Spleen (tissue), 11 donors: ENCODE results near the gene TIMM50. TPM values are rescaled to one million over a fixed set of nuclear protein-coding genes. Genes with fewer than 3 reads are reported as not detected.

Experiments
- DNase-seq: peaks from one replicate; pipeline ENCODE4 v3.0.0-alpha.2; 2020
- H3K27ac ChIP-seq, 8 donors: fragments of 200-600 bp; sonication (generic) in 7 of 8; 1 replicate in 4 of 8; 2 replicates in 4 of 8; pipeline versions ENCODE4 v1.5.0 to v1.8.0; 2016 to 2021; ENCODE audit warnings: inconsistent platforms in 4 of 8, mild to moderate bottlenecking in 4 of 8, moderate library complexity in 1 of 8
- H3K27me3 ChIP-seq, 7 donors: fragments of 200-600 bp; sonication (generic) in 6 of 7; replicated peaks in 1 of 7; 1 replicate in 4 of 7; 2 replicates in 3 of 7; pipeline versions ENCODE4 v1.5.0 to v1.8.0; 2016 to 2021; ENCODE audit warnings: inconsistent platforms in 3 of 7, mild to moderate bottlenecking in 1 of 7
- H3K36me3 ChIP-seq, 6 donors: fragments of 200-600 bp; sonication (generic) in 5 of 6; 1 replicate in 4 of 6; 2 replicates in 2 of 6; pipeline versions ENCODE4 v1.5.0 to v1.8.0; 2016 to 2021; ENCODE audit warnings: inconsistent platforms in 2 of 6
- H3K4me1 ChIP-seq, 6 donors: fragments of 200-600 bp; sonication (generic) in 5 of 6; 1 replicate in 3 of 6; 2 replicates in 3 of 6; pipeline versions ENCODE4 v1.5.0 to v1.8.0; 2016 to 2021; ENCODE audit warnings: inconsistent platforms in 3 of 6
- H3K4me3 ChIP-seq, 8 donors: fragments of 200-600 bp; sonication (generic) in 7 of 8; 1 replicate in 4 of 8; 2 replicates in 4 of 8; pipeline versions ENCODE4 v1.5.0 to v1.8.0; 2016 to 2021; ENCODE audit warnings: inconsistent platforms in 4 of 8, mild to moderate bottlenecking in 4 of 8, moderate library complexity in 2 of 8
- H3K9me3 ChIP-seq, 8 donors: fragments of 200-600 bp; sonication (generic) in 7 of 8; 1 replicate in 4 of 8; 2 replicates in 4 of 8; pipeline versions ENCODE4 v1.5.0 to v1.8.0; 2016 to 2021; ENCODE audit warnings: inconsistent platforms in 4 of 8
- CTCF ChIP-seq, 11 experiments: fragments of 200-600 bp in 7 of 11; fragments of 450-650 bp in 4 of 11; sonication (generic) in 4 of 11; IDR thresholded peaks in 8 of 11; conservative IDR thresholded peaks in 3 of 11; 1 replicate in 7 of 11; 2 replicates in 4 of 11; pipeline versions ENCODE4 v1.4.0 to v1.8.0; 2016 to 2021; ENCODE audit warnings: antibody characterized with exemption in 11 of 11, inconsistent platforms in 4 of 11, mild to moderate bottlenecking in 1 of 11
- POLR2A ChIP-seq, 3 donors: fragments of 450-650 bp; IDR thresholded peaks; one replicate each; pipeline ENCODE4 v1.5.1; 2017; ENCODE audit warnings: antibody characterized with exemption in 3 of 3, mild to moderate bottlenecking in 1 of 3
- POLR2AphosphoS5 ChIP-seq, 3 donors: sonication (generic); formaldehyde crosslinking; IDR thresholded peaks; one replicate each; pipeline ENCODE4 v1.5.1; 2017; ENCODE audit warnings: antibody characterized with exemption in 3 of 3
- WGBS, 5 donors: extraction: QIAGEN DNeasy Blood & Tissue Kit in 3 of 5; methylation state at CpG; one replicate each; pipeline versions ENCODE4 v1.1.5 to v1.1.7; 2013 to 2018; 5-methylcytosine and 5-hydroxymethylcytosine counted together
- intact Hi-C: fragments of 100-400 bp; cut with DNase I; formaldehyde crosslinking; loops from one replicate; pipeline ENCODE4 v1.15.0; 2023; ENCODE audit warnings: low total_unique reads
- polyA plus RNA-seq, 3 donors: library from polyadenylated mRNA; stranded (reverse); fragments of 200-250 nt; gene quantifications; one replicate each; pipeline ENCODE4 v1.2.1, GENCODE V29; 2013
- total RNA-seq, 7 donors: library from RNA; depleted of rRNA in 3 of 7; stranded (reverse); fragments of >200 nt in 3 of 7; fragmentation: NEBNext Ultra II Directional in 4 of 7; extraction: Animal tissue kit (Norgen Biotek cat#: 25700) in 4 of 7; gene quantifications; one replicate each; pipeline versions ENCODE4 v1.1.0 to v1.2.1, GENCODE V29; 2016 to 2021
- donor health status: healthy with polysubstance abuse.
- donor health status: DM: no; HTN: no; CAD: no; lungs with moderate emphysema.
- donor health status: DM: no; HTN: no; CAD: no.
- donor health status: Bipolar disorder and iron deficiency.
- donor health status: healthy.
- donor health status: DM: no; HTN: no; CAD: no.
- donor health status: DM: yes; HTN: yes; CAD: no.

The TIMM50 gene
- total and polyA plus RNA-seq, 10 donors: 30.3 to 51.5 (median 41.3) TPM

GRCh38 chr19:39516270-39516669 is 35.6 kb downstream of the TIMM50 start:
- peak; percentile 30 for DNase-seq
- H3K9me3 ChIP-seq: no peaks in the 10 kb centered on the region
- peaks cover 11 to 20% (median 17%) of the 10 kb centered on the region in 6 donors for H3K4me1 ChIP-seq
- WGBS, 5 donors: 38 to 46% (median 40%) methylated on average over 6 of the region's 6 CpGs
- no peak overlapping the region for H3K27ac ChIP-seq
- peaks cover 2 to 79% (median 40%) of the 10 kb centered on the region in 7 donors for H3K27me3 ChIP-seq
- peak overlapping the region in 1 of 8 donors; percentile 58 for H3K4me3 ChIP-seq
- intact Hi-C loops: no loop called here
- H3K36me3 ChIP-seq: no peaks in the 10 kb centered on the region
- no peak for TF ChIP-seq POLR2AphosphoS5 (IDR thresholded peaks at IDR 0.05)
- TF ChIP-seq CTCF (IDR thresholded peaks at IDR 0.05 in 8 of 11, conservative IDR thresholded peaks at IDR 0.05 in 3 of 11): no peak
- no peak for TF ChIP-seq POLR2A (IDR thresholded peaks at IDR 0.05)

- no peak overlapping the region for H3K4me3 ChIP-seq
- DNase-seq: peak; percentile 6
Observed at GRCh38 chr19:39517432-39517831, 36.8 kb downstream of the TIMM50 start.

GRCh38 chr19:39518458-39518857 is 37.8 kb downstream of the TIMM50 start:
- H3K4me1 ChIP-seq: peaks cover 11 to 20% (median 17%) of the 10 kb centered on the region in 6 donors
- intact Hi-C loops: no loop called here
- no peaks in the 10 kb centered on the region for H3K36me3 ChIP-seq
- no peak overlapping the region for H3K27ac ChIP-seq
- H3K27me3 ChIP-seq: peaks cover 0 to 57% (median 37%) of the 10 kb centered on the region in 7 donors
- no peak overlapping the region for H3K4me3 ChIP-seq
- 49 to 70% (median 68%) methylated on average over 5 of the region's 5 CpGs for WGBS, 5 donors
- no peak for TF ChIP-seq POLR2A (IDR thresholded peaks at IDR 0.05)
- no peak for TF ChIP-seq CTCF (IDR thresholded peaks at IDR 0.05 in 8 of 11, conservative IDR thresholded peaks at IDR 0.05 in 3 of 11)
- no peak for TF ChIP-seq POLR2AphosphoS5 (IDR thresholded peaks at IDR 0.05)
- DNase-seq: peak; percentile 8
- H3K9me3 ChIP-seq: no peaks in the 10 kb centered on the region

More at GRCh38 chr19:39517432-39517831, 36.8 kb downstream of the TIMM50 start:
- Histone ChIP-seq H3K27ac (no peak overlapping the region), H3K27me3 (peaks cover 0 to 67% (median 37%) of the 10 kb centered on the region in 7 donors), H3K9me3 (no peaks in the 10 kb centered on the region), H3K36me3 (no peaks in the 10 kb centered on the region), H3K4me1 (peaks cover 11 to 20% (median 17%) of the 10 kb centered on the region in 6 donors)
- TF ChIP-seq POLR2A (IDR thresholded peaks at IDR 0.05) (no peak), CTCF (IDR thresholded peaks at IDR 0.05 in 8 of 11, conservative IDR thresholded peaks at IDR 0.05 in 3 of 11) (no peak), POLR2AphosphoS5 (IDR thresholded peaks at IDR 0.05) (no peak)
- WGBS, 5 donors: 65 to 78% (median 76%) methylated on average over 3 of the region's 3 CpGs
- intact Hi-C loops: no loop called here

- H3K9me3 ChIP-seq: no peaks in the 10 kb centered on the region
- DNase-seq: peak; percentile 11
- no peak overlapping the region for H3K4me3 ChIP-seq
- intact Hi-C loops: no loop called here
- peaks cover 0 to 52% (median 34%) of the 10 kb centered on the region in 7 donors for H3K27me3 ChIP-seq
- TF ChIP-seq CTCF (IDR thresholded peaks at IDR 0.05 in 8 of 11, conservative IDR thresholded peaks at IDR 0.05 in 3 of 11): no peak
- no peak for TF ChIP-seq POLR2AphosphoS5 (IDR thresholded peaks at IDR 0.05)
- no peak for TF ChIP-seq POLR2A (IDR thresholded peaks at IDR 0.05)
- WGBS, 5 donors: 57 to 78% (median 75%) methylated on average over 9 of the region's 9 CpGs
- no peak overlapping the region for H3K27ac ChIP-seq
- H3K36me3 ChIP-seq: no peaks in the 10 kb centered on the region
- H3K4me1 ChIP-seq: peaks cover 11 to 20% (median 17%) of the 10 kb centered on the region in 6 donors
Observed at GRCh38 chr19:39518975-39519374, 38.3 kb downstream of the TIMM50 start.
